Activated T-helper 2 cell treated with anti-CD3 and anti-CD28 coated beads, Interferon-gamma antibody, Interleukin-2, Interleukin-4, amounts not matched to agents 10 μg/mL and 5 μg/mL and 100 μg/mL, durations not matched to agents 14 hours and 24 hours and 36 hours (primary cell): ENCODE results near the gene ARRDC2. TPM values are rescaled to one million over a fixed set of nuclear protein-coding genes. Genes with fewer than 3 reads are reported as not detected.

Experiments
- DNase-seq: peaks from one replicate; pipeline ENCODE4 v3.0.0; 2021; ENCODE audit warnings: low spot score
- H3K27ac Mint-ChIP-seq: one replicate; pipeline ENCODE4 v1.8.0; 2021; ENCODE audit warnings: mixed read lengths
- H3K27me3 Mint-ChIP-seq: one replicate; pipeline ENCODE4 v1.8.0; 2021; ENCODE audit warnings: low read depth, mixed read lengths
- H3K36me3 Mint-ChIP-seq: one replicate; pipeline ENCODE4 v1.8.0; 2021; ENCODE audit warnings: low read depth, mixed read lengths
- H3K4me1 Mint-ChIP-seq: one replicate; pipeline ENCODE4 v1.8.0; 2021; ENCODE audit warnings: low read depth, mixed read lengths
- H3K4me3 Mint-ChIP-seq: one replicate; pipeline ENCODE4 v1.8.0; 2021; ENCODE audit warnings: low read depth, mild to moderate bottlenecking, moderate library complexity, mixed read lengths
- H3K9me3 Mint-ChIP-seq: one replicate; pipeline ENCODE4 v1.8.0; 2021; ENCODE audit warnings: mixed read lengths
- intact Hi-C: fragments of 100-400 bp; cut with micrococcal nuclease; formaldehyde crosslinking; loops from one replicate; pipeline ENCODE4 v1.15.1; 2023
- total RNA-seq: library from RNA; stranded (reverse); gene quantifications from 2 replicates; pipeline ENCODE4 v1.2.3, GENCODE V29; 2022

Gene ARRDC2
- total RNA-seq, 1 donor from 2014 or later = 40.5 TPM

GRCh38 chr19:18041054-18041453 is 33.1 kb downstream of the ARRDC2 start:
- H3K36me3 Mint-ChIP-seq = no peaks in the 10 kb centered on the region
- no peak for DNase-seq

GRCh38 chr19:18043676-18044075 is 35.7 kb downstream of the ARRDC2 start:
- no peak for DNase-seq
- intact Hi-C loops = loop anchor here (2.0 kb wide), 2 partner anchors 35 to 43 kb away; partner anchors contain the start of genes ARRDC2 and IL12RB1
- peaks cover 2% of the 10 kb centered on the region for H3K27me3 Mint-ChIP-seq
- H3K9me3 Mint-ChIP-seq = peaks cover 9% of the 10 kb centered on the region
- H3K4me1 Mint-ChIP-seq = peaks cover 31% of the 10 kb centered on the region
- peak overlapping the region; percentile 23 for H3K27ac Mint-ChIP-seq
- H3K4me3 Mint-ChIP-seq = no peak overlapping the region
- H3K36me3 Mint-ChIP-seq = no peaks in the 10 kb centered on the region

More at GRCh38 chr19:18041054-18041453, 33.1 kb downstream of the ARRDC2 start:
- Mint-ChIP-seq H3K4me1 (peaks cover 22% of the 10 kb centered on the region), H3K9me3 (peaks cover 9% of the 10 kb centered on the region), H3K27me3 (peaks cover 2% of the 10 kb centered on the region), H3K27ac (no peak overlapping the region), H3K4me3 (no peak overlapping the region)
- intact Hi-C loops = no loop called here

- Mint-ChIP-seq H3K27me3 (peaks cover 2% of the 10 kb centered on the region), H3K4me1 (peaks cover 32% of the 10 kb centered on the region), H3K36me3 (no peaks in the 10 kb centered on the region), H3K27ac (peak overlapping the region; percentile 86), H3K9me3 (peaks cover 9% of the 10 kb centered on the region), H3K4me3 (peak overlapping the region; percentile 61)
- intact Hi-C loops = loop anchor here (2.0 kb wide), 2 partner anchors 36 to 42 kb away; partner anchors contain the start of genes ARRDC2 and IL12RB1
- peak; percentile 86 for DNase-seq
These were observed 36.9 kb downstream of the ARRDC2 start for GRCh38 chr19:18044825-18045304.

GRCh38 chr19:18045307-18046050 is 37.5 kb downstream of the ARRDC2 start:
- Mint-ChIP-seq H3K9me3 (peaks cover 9% of the 10 kb centered on the region), H3K27me3 (peaks cover 2% of the 10 kb centered on the region), H3K4me3 (peak overlapping the region; percentile 61), H3K4me1 (peaks cover 37% of the 10 kb centered on the region), H3K27ac (peak overlapping the region; percentile 86), H3K36me3 (no peaks in the 10 kb centered on the region)
- intact Hi-C loops = loop anchor here (2.0 kb wide), 2 partner anchors 37 to 41 kb away; partner anchors contain the start of genes ARRDC2 and IL12RB1
- no peak for DNase-seq

- Mint-ChIP-seq H3K9me3 (peaks cover 5% of the 10 kb centered on the region), H3K4me1 (peaks cover 40% of the 10 kb centered on the region), H3K4me3 (no peak overlapping the region), H3K27me3 (no peaks in the 10 kb centered on the region), H3K27ac (peak overlapping the region; percentile 86), H3K36me3 (no peaks in the 10 kb centered on the region)
- intact Hi-C loops = no loop called here
- no peak for DNase-seq
These were observed 38.2 kb downstream of the ARRDC2 start for GRCh38 chr19:18046059-18046718.

GRCh38 chr19:18049385-18049784 is 41.4 kb downstream of the ARRDC2 start:
- H3K36me3 Mint-ChIP-seq = no peaks in the 10 kb centered on the region
- no peak overlapping the region for H3K4me3 Mint-ChIP-seq
- intact Hi-C loops = no loop called here
- H3K9me3 Mint-ChIP-seq = no peaks in the 10 kb centered on the region
- DNase-seq = no peak
- peaks cover 34% of the 10 kb centered on the region for H3K4me1 Mint-ChIP-seq
- no peaks in the 10 kb centered on the region for H3K27me3 Mint-ChIP-seq
- H3K27ac Mint-ChIP-seq = no peak overlapping the region

GRCh38 chr19:18051887-18052286 is 43.9 kb downstream of the ARRDC2 start:
- no peaks in the 10 kb centered on the region for H3K27me3 Mint-ChIP-seq
- no peaks in the 10 kb centered on the region for H3K36me3 Mint-ChIP-seq
- no peaks in the 10 kb centered on the region for H3K9me3 Mint-ChIP-seq
- intact Hi-C loops = no loop called here
- H3K4me3 Mint-ChIP-seq = no peak overlapping the region
- peaks cover 17% of the 10 kb centered on the region for H3K4me1 Mint-ChIP-seq
- no peak for DNase-seq
- H3K27ac Mint-ChIP-seq = no peak overlapping the region

GRCh38 chr19:18053576-18054219 is 45.7 kb downstream of the ARRDC2 start:
- Mint-ChIP-seq H3K4me1 (peaks cover 20% of the 10 kb centered on the region), H3K4me3 (no peak overlapping the region), H3K27ac (no peak overlapping the region), H3K27me3 (no peaks in the 10 kb centered on the region), H3K36me3 (peaks cover 4% of the 10 kb centered on the region), H3K9me3 (no peaks in the 10 kb centered on the region)
- no peak for DNase-seq
- intact Hi-C loops = no loop called here

GRCh38 chr19:18055967-18056366 is 48.0 kb downstream of the ARRDC2 start:
- DNase-seq = no peak
- Mint-ChIP-seq H3K27ac (no peak overlapping the region), H3K4me3 (no peak overlapping the region), H3K27me3 (no peaks in the 10 kb centered on the region), H3K36me3 (peaks cover 20% of the 10 kb centered on the region), H3K9me3 (no peaks in the 10 kb centered on the region), H3K4me1 (peaks cover 11% of the 10 kb centered on the region)
- intact Hi-C loops = loop anchor here (5.0 kb wide), 1 partner anchor 119 kb away; no protein-coding TSS in a partner anchor

GRCh38 chr19:18057557-18057956 is 49.6 kb downstream of the ARRDC2 start:
- no peaks in the 10 kb centered on the region for H3K27me3 Mint-ChIP-seq
- H3K4me1 Mint-ChIP-seq = peaks cover 11% of the 10 kb centered on the region
- H3K27ac Mint-ChIP-seq = peak overlapping the region; percentile 63
- intact Hi-C loops = loop anchor here (5.0 kb wide), 1 partner anchor 120 kb away; no protein-coding TSS in a partner anchor
- no peak overlapping the region for H3K4me3 Mint-ChIP-seq
- H3K36me3 Mint-ChIP-seq = peaks cover 27% of the 10 kb centered on the region
- no peak for DNase-seq
- H3K9me3 Mint-ChIP-seq = no peaks in the 10 kb centered on the region

- Mint-ChIP-seq H3K4me3 (no peak overlapping the region), H3K36me3 (peaks cover 30% of the 10 kb centered on the region), H3K27me3 (no peaks in the 10 kb centered on the region), H3K4me1 (peaks cover 10% of the 10 kb centered on the region), H3K9me3 (no peaks in the 10 kb centered on the region), H3K27ac (peak overlapping the region; percentile 67)
- DNase-seq = peak; percentile 68
- intact Hi-C loops = loop anchor here (1.0 to 5.0 kb wide), 2 partner anchors 51 to 121 kb away; no protein-coding TSS in a partner anchor
These were observed 50.4 kb downstream of the ARRDC2 start for GRCh38 chr19:18058208-18059009.

GRCh38 chr19:18059297-18059696 is 51.3 kb downstream of the ARRDC2 start:
- Mint-ChIP-seq H3K4me1 (peaks cover 6% of the 10 kb centered on the region), H3K9me3 (no peaks in the 10 kb centered on the region), H3K36me3 (peaks cover 33% of the 10 kb centered on the region), H3K27ac (no peak overlapping the region), H3K27me3 (no peaks in the 10 kb centered on the region), H3K4me3 (no peak overlapping the region)
- no peak for DNase-seq
- intact Hi-C loops = loop anchor here (5.0 kb wide), 1 partner anchor 122 kb away; no protein-coding TSS in a partner anchor
